GM12878 (cell line): ENCODE measurements around the gene COTL1. TPM values are rescaled to one million over a fixed set of nuclear protein-coding genes. Genes with fewer than 3 reads are reported as not detected.

Experiments used
- ATAC-seq: fragments of 200-7000 bp; cut with Tn5 transposase; 3 replicates; pipeline ENCODE4 v1.9.1; 2020; ENCODE audit warnings: mild to moderate bottlenecking, moderate library complexity
- BruUV-seq: library from RNA; stranded (reverse); fragments of 400-500 nt; replicated peaks from 2 replicates; lab custom pipeline; 2021; lab: Mats Ljungman, UMichigan
- CTCF ChIA-PET: fragments of 300-600 bp; sonication (Branson Sonifier 250); formaldehyde crosslinking; extraction: SDS; loops from one replicate; lab custom pipeline; 2021; ENCODE audit warnings: inconsistent platforms; lab: Yijun Ruan, JAX
- POLR2A ChIA-PET: fragments of 350-600 bp; formaldehyde crosslinking; extraction: SDS; loops from one replicate; lab custom pipeline; 2021; ENCODE audit warnings: inconsistent platforms; lab: Charles Lee
- RAD21 ChIA-PET: fragments of 300-600 bp; sonication (Branson Sonifier 250); formaldehyde crosslinking; loops from one replicate; lab custom pipeline; 2023; ENCODE audit warnings: antibody characterized with exemption; ENCODE audit not compliant: unreplicated experiment; lab: Charles Lee
- SMC1A ChIA-PET: fragments of 300-600 bp; sonication (Branson Sonifier 250); formaldehyde crosslinking; loops from one replicate; lab custom pipeline; 2023; ENCODE audit not compliant: unreplicated experiment, uncharacterized antibody; lab: Charles Lee
- DNase-seq: peaks from one replicate; pipeline ENCODE4 v3.0.0-alpha.2; 2011; ENCODE audit warnings: low read depth, low spot score
- FAIRE-seq: peaks from 3 replicates; lab custom pipeline; 2011; peaks lifted over from hg19 to GRCh38; lab: Jason Lieb, UNC
- H2AFZ ChIP-seq: 2 replicates; pipeline ENCODE4 v1.6.0; 2011; ENCODE audit warnings: low read depth, low read length, control low read depth; ENCODE audit not compliant: control insufficient read depth
- H3K27ac ChIP-seq: 2 replicates; pipeline ENCODE4 v1.5.1; 2011; ENCODE audit warnings: control low read depth; ENCODE audit not compliant: control insufficient read depth, insufficient read depth
- H3K27me3 ChIP-seq, 2 experiments: replicated peaks in 1 of 2; 2 replicates each; pipeline versions ENCODE4 v1.6.0 to v1.6.1; 2011; ENCODE audit warnings: low read length in 1 of 2; ENCODE audit not compliant: control insufficient read depth in 2 of 2, insufficient read depth in 2 of 2
- H3K36me3 ChIP-seq, 2 experiments: 2 replicates each; pipeline ENCODE4 v1.5.1; 2011; ENCODE audit warnings: low read length in 1 of 2; ENCODE audit not compliant: control insufficient read depth in 2 of 2, insufficient read depth in 2 of 2
- H3K4me1 ChIP-seq: 2 replicates; pipeline ENCODE4 v1.6.1; 2011; ENCODE audit warnings: mild to moderate bottlenecking, low read length, moderate library complexity, mixed read lengths; ENCODE audit not compliant: control insufficient read depth, insufficient read depth
- H3K4me2 ChIP-seq: 2 replicates; pipeline ENCODE4 v1.6.0; 2011; ENCODE audit warnings: control low read depth; ENCODE audit not compliant: control insufficient read depth, insufficient read depth
- H3K4me3 ChIP-seq: fragments of 200-600 bp; sonication (generic); 2 replicates; pipeline ENCODE4 v1.5.1; 2016
- H3K79me2 ChIP-seq: 2 replicates; pipeline ENCODE4 v1.6.0; 2011; ENCODE audit warnings: low read length; ENCODE audit not compliant: control insufficient read depth, insufficient read depth
- H3K9ac ChIP-seq: 2 replicates; pipeline ENCODE4 v1.8.0; 2011; ENCODE audit warnings: low read length, control low read depth, mixed read lengths; ENCODE audit not compliant: control insufficient read depth, insufficient read depth
- H3K9me3 ChIP-seq: replicated peaks from 3 replicates; pipeline ENCODE4 v1.5.1; 2011; ENCODE audit warnings: mild to moderate bottlenecking, low read length; ENCODE audit not compliant: control insufficient read depth, insufficient read depth
- H4K20me1 ChIP-seq: 2 replicates; pipeline ENCODE4 v1.6.0; 2011; ENCODE audit not compliant: control insufficient read depth, insufficient read depth
- BCL3 ChIP-seq: IDR thresholded peaks from 2 replicates; pipeline ENCODE4 v1.6.1; 2011; ENCODE audit warnings: borderline replicate concordance, low read depth, mild to moderate bottlenecking, moderate library complexity, low read length; ENCODE audit not compliant: insufficient read depth, poor library complexity, severe bottlenecking
- NR2C1 ChIP-seq: fragments of 450-650 bp; IDR thresholded peaks from 2 replicates; pipeline ENCODE4 v1.6.1; 2017; ENCODE audit warnings: antibody characterized with exemption, mild to moderate bottlenecking, moderate library complexity
- ZSCAN29 ChIP-seq: fragments of 450-650 bp; IDR thresholded peaks from 2 replicates; pipeline ENCODE4 v1.6.1; 2017; ENCODE audit warnings: mild to moderate bottlenecking, moderate library complexity
- WGBS: methylation state at CpG from one replicate; pipeline ENCODE4 v1.1.6; 2016; ENCODE audit warnings: low lambda C conversion rate; ENCODE audit not compliant: insufficient replicate concordance, insufficient coverage; ENCODE audit errors: missing lambda C conversion rate; 5-methylcytosine and 5-hydroxymethylcytosine counted together
- in situ Hi-C: fragments of 300-500 bp; cut with MboI; formaldehyde crosslinking; loops from 9 replicates; pipeline ENCODE4 v1.14.3; 2018; ENCODE audit warnings: mixed read lengths
- intact Hi-C: fragments of 100-400 bp; cut with micrococcal nuclease; formaldehyde crosslinking; loops from one replicate; pipeline ENCODE4 v1.14.2; 2022; ENCODE audit not compliant: unreplicated experiment
- polyA plus RNA-seq, 11 experiments: library from polyadenylated mRNA; depleted of rRNA in 4 of 11; unstranded in 6 of 11; stranded (reverse) in 5 of 11; fragments of >200 nt; fragmentation: Nextera tagmentation in 4 of 11; fragmentation: Illumina TruSeq in 1 of 11; extraction: Ambion mirVana in 4 of 11; extraction: Trizol in 1 of 11; gene quantifications; 1 replicate in 1 of 11; 2 replicates in 10 of 11; pipeline versions ENCODE4 v1.2.1 to v1.2.3, GENCODE V29; 2011 to 2016; ENCODE audit warnings: inconsistent platforms in 2 of 11, missing spikeins in 2 of 11, low read depth in 1 of 11
- total RNA-seq, 4 experiments: library from RNA; depleted of rRNA in 3 of 4; stranded (reverse); fragments of >200 nt in 3 of 4; fragmentation: Illumina TruSeq in 1 of 4; extraction: Trizol in 1 of 4; gene quantifications; 2 replicates each; pipeline versions ENCODE4 v1.2.1 to v1.2.3, GENCODE V29; 2013 to 2021
- TF ChIP-seq, protein P1 (sequence below): IDR thresholded peaks from 2 replicates; pipeline ENCODE4 v1.6.1; 2011; ENCODE audit warnings: low read depth, mild to moderate bottlenecking, low read length, moderate library complexity, borderline replicate concordance; ENCODE audit errors: extremely low read depth
- TF ChIP-seq, protein P2 (sequence below): fragments of 450-650 bp; formaldehyde crosslinking; IDR thresholded peaks from 2 replicates; pipeline ENCODE4 v1.4.0; 2020; ENCODE audit warnings: mild to moderate bottlenecking, moderate library complexity
- TF ChIP-seq, protein P3 (sequence below): IDR thresholded peaks from 2 replicates; pipeline ENCODE4 v1.6.1; 2012; ENCODE audit warnings: improper control_type of control experiment, low read depth, low read length; ENCODE audit not compliant: insufficient replicate concordance
- TF ChIP-seq, protein P4 (sequence below): fragments of 450-650 bp; IDR thresholded peaks from 2 replicates; pipeline ENCODE4 v1.6.1; 2017; ENCODE audit warnings: mild to moderate bottlenecking, moderate library complexity

The COTL1 gene
- total and polyA plus RNA-seq, 10 of the 15 experiments (the other 5 are each of a cell fraction or from before 2014, with no cell fraction given), result 140 to 894 (median 330) TPM

- H4K20me1 ChIP-seq, result no peaks in the 10 kb centered on the region
- POLR2A ChIA-PET, result interaction anchor here (1.3 kb wide), 1 partner anchor 30 kb away, joined by 3 read pairs; no protein-coding TSS in a partner anchor
- TF ChIP-seq ZSCAN29 (no peak), BCL3 (no peak), NR2C1 (no peak)
- TF ChIP-seq, protein P1, sequence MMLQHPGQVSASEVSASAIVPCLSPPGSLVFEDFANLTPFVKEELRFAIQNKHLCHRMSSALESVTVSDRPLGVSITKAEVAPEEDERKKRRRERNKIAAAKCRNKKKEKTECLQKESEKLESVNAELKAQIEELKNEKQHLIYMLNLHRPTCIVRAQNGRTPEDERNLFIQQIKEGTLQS, result no peak
- TF ChIP-seq, protein P2, sequence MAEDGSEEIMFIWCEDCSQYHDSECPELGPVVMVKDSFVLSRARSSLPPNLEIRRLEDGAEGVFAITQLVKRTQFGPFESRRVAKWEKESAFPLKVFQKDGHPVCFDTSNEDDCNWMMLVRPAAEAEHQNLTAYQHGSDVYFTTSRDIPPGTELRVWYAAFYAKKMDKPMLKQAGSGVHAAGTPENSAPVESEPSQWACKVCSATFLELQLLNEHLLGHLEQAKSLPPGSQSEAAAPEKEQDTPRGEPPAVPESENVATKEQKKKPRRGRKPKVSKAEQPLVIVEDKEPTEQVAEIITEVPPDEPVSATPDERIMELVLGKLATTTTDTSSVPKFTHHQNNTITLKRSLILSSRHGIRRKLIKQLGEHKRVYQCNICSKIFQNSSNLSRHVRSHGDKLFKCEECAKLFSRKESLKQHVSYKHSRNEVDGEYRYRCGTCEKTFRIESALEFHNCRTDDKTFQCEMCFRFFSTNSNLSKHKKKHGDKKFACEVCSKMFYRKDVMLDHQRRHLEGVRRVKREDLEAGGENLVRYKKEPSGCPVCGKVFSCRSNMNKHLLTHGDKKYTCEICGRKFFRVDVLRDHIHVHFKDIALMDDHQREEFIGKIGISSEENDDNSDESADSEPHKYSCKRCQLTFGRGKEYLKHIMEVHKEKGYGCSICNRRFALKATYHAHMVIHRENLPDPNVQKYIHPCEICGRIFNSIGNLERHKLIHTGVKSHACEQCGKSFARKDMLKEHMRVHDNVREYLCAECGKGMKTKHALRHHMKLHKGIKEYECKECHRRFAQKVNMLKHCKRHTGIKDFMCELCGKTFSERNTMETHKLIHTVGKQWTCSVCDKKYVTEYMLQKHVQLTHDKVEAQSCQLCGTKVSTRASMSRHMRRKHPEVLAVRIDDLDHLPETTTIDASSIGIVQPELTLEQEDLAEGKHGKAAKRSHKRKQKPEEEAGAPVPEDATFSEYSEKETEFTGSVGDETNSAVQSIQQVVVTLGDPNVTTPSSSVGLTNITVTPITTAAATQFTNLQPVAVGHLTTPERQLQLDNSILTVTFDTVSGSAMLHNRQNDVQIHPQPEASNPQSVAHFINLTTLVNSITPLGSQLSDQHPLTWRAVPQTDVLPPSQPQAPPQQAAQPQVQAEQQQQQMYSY (CRISPR knock-in tag), result no peak
- TF ChIP-seq, protein P3, sequence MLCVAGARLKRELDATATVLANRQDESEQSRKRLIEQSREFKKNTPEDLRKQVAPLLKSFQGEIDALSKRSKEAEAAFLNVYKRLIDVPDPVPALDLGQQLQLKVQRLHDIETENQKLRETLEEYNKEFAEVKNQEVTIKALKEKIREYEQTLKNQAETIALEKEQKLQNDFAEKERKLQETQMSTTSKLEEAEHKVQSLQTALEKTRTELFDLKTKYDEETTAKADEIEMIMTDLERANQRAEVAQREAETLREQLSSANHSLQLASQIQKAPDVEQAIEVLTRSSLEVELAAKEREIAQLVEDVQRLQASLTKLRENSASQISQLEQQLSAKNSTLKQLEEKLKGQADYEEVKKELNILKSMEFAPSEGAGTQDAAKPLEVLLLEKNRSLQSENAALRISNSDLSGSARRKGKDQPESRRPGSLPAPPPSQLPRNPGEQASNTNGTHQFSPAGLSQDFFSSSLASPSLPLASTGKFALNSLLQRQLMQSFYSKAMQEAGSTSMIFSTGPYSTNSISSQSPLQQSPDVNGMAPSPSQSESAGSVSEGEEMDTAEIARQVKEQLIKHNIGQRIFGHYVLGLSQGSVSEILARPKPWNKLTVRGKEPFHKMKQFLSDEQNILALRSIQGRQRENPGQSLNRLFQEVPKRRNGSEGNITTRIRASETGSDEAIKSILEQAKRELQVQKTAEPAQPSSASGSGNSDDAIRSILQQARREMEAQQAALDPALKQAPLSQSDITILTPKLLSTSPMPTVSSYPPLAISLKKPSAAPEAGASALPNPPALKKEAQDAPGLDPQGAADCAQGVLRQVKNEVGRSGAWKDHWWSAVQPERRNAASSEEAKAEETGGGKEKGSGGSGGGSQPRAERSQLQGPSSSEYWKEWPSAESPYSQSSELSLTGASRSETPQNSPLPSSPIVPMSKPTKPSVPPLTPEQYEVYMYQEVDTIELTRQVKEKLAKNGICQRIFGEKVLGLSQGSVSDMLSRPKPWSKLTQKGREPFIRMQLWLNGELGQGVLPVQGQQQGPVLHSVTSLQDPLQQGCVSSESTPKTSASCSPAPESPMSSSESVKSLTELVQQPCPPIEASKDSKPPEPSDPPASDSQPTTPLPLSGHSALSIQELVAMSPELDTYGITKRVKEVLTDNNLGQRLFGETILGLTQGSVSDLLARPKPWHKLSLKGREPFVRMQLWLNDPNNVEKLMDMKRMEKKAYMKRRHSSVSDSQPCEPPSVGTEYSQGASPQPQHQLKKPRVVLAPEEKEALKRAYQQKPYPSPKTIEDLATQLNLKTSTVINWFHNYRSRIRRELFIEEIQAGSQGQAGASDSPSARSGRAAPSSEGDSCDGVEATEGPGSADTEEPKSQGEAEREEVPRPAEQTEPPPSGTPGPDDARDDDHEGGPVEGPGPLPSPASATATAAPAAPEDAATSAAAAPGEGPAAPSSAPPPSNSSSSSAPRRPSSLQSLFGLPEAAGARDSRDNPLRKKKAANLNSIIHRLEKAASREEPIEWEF, result no peak
- TF ChIP-seq, protein P4, sequence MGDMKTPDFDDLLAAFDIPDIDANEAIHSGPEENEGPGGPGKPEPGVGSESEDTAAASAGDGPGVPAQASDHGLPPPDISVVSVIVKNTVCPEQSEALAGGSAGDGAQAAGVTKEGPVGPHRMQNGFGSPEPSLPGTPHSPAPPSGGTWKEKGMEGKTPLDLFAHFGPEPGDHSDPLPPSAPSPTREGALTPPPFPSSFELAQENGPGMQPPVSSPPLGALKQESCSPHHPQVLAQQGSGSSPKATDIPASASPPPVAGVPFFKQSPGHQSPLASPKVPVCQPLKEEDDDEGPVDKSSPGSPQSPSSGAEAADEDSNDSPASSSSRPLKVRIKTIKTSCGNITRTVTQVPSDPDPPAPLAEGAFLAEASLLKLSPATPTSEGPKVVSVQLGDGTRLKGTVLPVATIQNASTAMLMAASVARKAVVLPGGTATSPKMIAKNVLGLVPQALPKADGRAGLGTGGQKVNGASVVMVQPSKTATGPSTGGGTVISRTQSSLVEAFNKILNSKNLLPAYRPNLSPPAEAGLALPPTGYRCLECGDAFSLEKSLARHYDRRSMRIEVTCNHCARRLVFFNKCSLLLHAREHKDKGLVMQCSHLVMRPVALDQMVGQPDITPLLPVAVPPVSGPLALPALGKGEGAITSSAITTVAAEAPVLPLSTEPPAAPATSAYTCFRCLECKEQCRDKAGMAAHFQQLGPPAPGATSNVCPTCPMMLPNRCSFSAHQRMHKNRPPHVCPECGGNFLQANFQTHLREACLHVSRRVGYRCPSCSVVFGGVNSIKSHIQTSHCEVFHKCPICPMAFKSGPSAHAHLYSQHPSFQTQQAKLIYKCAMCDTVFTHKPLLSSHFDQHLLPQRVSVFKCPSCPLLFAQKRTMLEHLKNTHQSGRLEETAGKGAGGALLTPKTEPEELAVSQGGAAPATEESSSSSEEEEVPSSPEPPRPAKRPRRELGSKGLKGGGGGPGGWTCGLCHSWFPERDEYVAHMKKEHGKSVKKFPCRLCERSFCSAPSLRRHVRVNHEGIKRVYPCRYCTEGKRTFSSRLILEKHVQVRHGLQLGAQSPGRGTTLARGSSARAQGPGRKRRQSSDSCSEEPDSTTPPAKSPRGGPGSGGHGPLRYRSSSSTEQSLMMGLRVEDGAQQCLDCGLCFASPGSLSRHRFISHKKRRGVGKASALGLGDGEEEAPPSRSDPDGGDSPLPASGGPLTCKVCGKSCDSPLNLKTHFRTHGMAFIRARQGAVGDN, result no peak
Observed at GRCh38 chr16:84588991-84589390, 28.9 kb downstream of the COTL1 start.

More at GRCh38 chr16:84588991-84589390, 28.9 kb downstream of the COTL1 start:
- ChIA-PET SMC1A (interaction anchor here (1.3 to 4.6 kb wide), 2 partner anchors 20 to 26 kb away, joined by 3 to 17 read pairs; no protein-coding TSS in a partner anchor), CTCF (interaction anchor here (0.8 to 1.0 kb wide), 2 partner anchors 75 to 83 kb away, joined by 3 read pairs; no protein-coding TSS in a partner anchor), RAD21 (interaction anchor here (1.2 kb wide), 1 partner anchor 13 kb away, joined by 4 read pairs; no protein-coding TSS in a partner anchor)
- no peak overlapping the region for H3K4me3 ChIP-seq
- no peaks in the 10 kb centered on the region for H3K27me3 ChIP-seq
- H3K9me3 ChIP-seq, result no peaks in the 10 kb centered on the region
- no peak overlapping the region for H3K4me2 ChIP-seq
- no peak for DNase-seq
- no peak for ATAC-seq
- intact Hi-C loops (no loop called here), in situ Hi-C loops (no loop called here)
- H3K36me3 ChIP-seq, result peaks cover 30 to 49% of the 10 kb centered on the region in 2 experiments
- FAIRE-seq, result no peak
- H3K4me1 ChIP-seq, result peaks cover 34% of the 10 kb centered on the region
- 97% methylated on average over 8 of the region's 8 CpGs for WGBS
- no TSS peak for BruUV-seq
- no peak overlapping the region for H2AFZ ChIP-seq
- H3K9ac ChIP-seq, result no peak overlapping the region
- H3K79me2 ChIP-seq, result peaks cover 76% of the 10 kb centered on the region
- no peak overlapping the region for H3K27ac ChIP-seq
